Measurements from ENCODE around the gene TIGD3. TPM values are rescaled to one million over a fixed set of nuclear protein-coding genes. Genes with fewer than 3 reads are reported as not detected.

The TIGD3 gene
- total and polyA plus RNA-seq, 2 of the 8 experiments (the other 6 are each of a cell fraction or from before 2014, with no cell fraction given) = 1.1 to 1.3 TPM

- Histone ChIP-seq H2BK20ac (ENCODE audit: low read length) (no peak within 1 kb of the TSS), H3K79me1 (ENCODE audit: low read depth, low read length) (peaks cover 2% of the 10 kb centered on the region; the same call in 1 of the 2 replicates), H3K14ac (ENCODE audit: insufficient read length) (no peak within 1 kb of the TSS), H3K27ac (ENCODE audit: low read depth, low read length) (no peak within 1 kb of the TSS; the same call in 1 of the 2 replicates), H2BK120ac (replicated peaks; ENCODE audit: low read depth, low read length) (no peak within 1 kb of the TSS), H3K36me3 (ENCODE audit: control insufficient read depth in 2 of 4, insufficient read depth in 4 of 4, low read length in 3 of 4) (no peaks in the 10 kb centered on the region), H3K56ac (replicated peaks; ENCODE audit: insufficient read length, low read depth, low read length) (peak within 1 kb of the TSS; percentile 25), H2BK12ac (ENCODE audit: low read depth, low read length) (peak within 1 kb of the TSS; percentile 50; the same call in 1 of the 2 replicates), H4K5ac (ENCODE audit: insufficient read length, low read depth, low read length) (no peak within 1 kb of the TSS), H4K8ac (ENCODE audit: extremely low read depth, insufficient read depth, low read length) (peak within 1 kb of the TSS; percentile 45; the same call in 1 of the 2 replicates), H3K4ac (replicated peaks; ENCODE audit: insufficient read length, low read depth, low read length) (no peak within 1 kb of the TSS), H2AK5ac (ENCODE audit: low read depth, low read length) (no peak within 1 kb of the TSS), H4K91ac (replicated peaks; ENCODE audit: insufficient read length, low read length) (no peak within 1 kb of the TSS), H3K27me3 (replicated peaks in 1 of 4; ENCODE audit: control insufficient read depth in 3 of 4, extremely low read depth in 1 of 4, insufficient read depth in 3 of 4, low read length in 3 of 4) (peaks cover 0 to 15% (median 10%) of the 10 kb centered on the region in 4 experiments; a peak in 5 of 7 replicates), H3K4me3 (ENCODE audit: extremely low read depth in 1 of 4, insufficient read depth in 2 of 4, low read depth in 3 of 4, low read length in 4 of 4) (peak within 1 kb of the TSS; percentile 34 to 84 (median 68)), H3K23me2 (ENCODE audit: low read depth, low read length) (peaks cover 7% of the 10 kb centered on the region; the same call in 1 of the 2 replicates), H2BK5ac (ENCODE audit: low read depth, low read length) (peak within 1 kb of the TSS; percentile 35; the same call in 1 of the 2 replicates), H3K9ac (replicated peaks in 1 of 4; ENCODE audit: extremely low read depth in 1 of 4, low read depth in 3 of 4, low read length in 3 of 4) (peak within 1 kb of the TSS in 3 of 4 experiments; percentile 41 to 65 (median 60); a peak in 5 of 7 replicates), H3K79me2 (ENCODE audit: control insufficient read depth in 1 of 2, insufficient read depth in 2 of 2, low read length in 2 of 2) (peaks cover 0 to 15% of the 10 kb centered on the region in 2 experiments; a peak in 2 of 4 replicates), H2BK15ac (ENCODE audit: low read length) (0 out of 2 replicates have a peak within 1 kb of the TSS, but pooled peaks have one; percentile 65), H3K18ac (ENCODE audit: extremely low read depth, low read length) (peak within 1 kb of the TSS; percentile 48), H3K4me2 (ENCODE audit: insufficient read depth in 1 of 2, low read depth in 2 of 2, low read length in 2 of 2) (peak within 1 kb of the TSS; percentile 78 to 79), H3K4me1 (replicated peaks in 1 of 4; ENCODE audit: control insufficient read depth in 3 of 4, insufficient read depth in 4 of 4, low read length in 3 of 4) (peaks cover 0 to 15% (median 11%) of the 10 kb centered on the region in 4 experiments; a peak in 6 of 7 replicates), H4K20me1 (replicated peaks in 1 of 2; ENCODE audit: control insufficient read depth in 1 of 2, insufficient read depth in 2 of 2, low read length in 2 of 2) (peaks cover under 1 to 13% of the 10 kb centered on the region in 2 experiments), H3K9me3 (ENCODE audit: insufficient read depth in 2 of 2, low read depth in 1 of 2, low read length in 1 of 2) (no peaks in the 10 kb centered on the region), H2AFZ (ENCODE audit: low read length) (no peak within 1 kb of the TSS), H3K23ac (ENCODE audit: insufficient read length) (no peak within 1 kb of the TSS)
- FAIRE-seq = no peak
- ChIA-PET CTCF (ENCODE audit: partially characterized antibody) (interaction anchor here (0.6 to 52.8 kb wide), 23 partner anchors 17 to 466 kb away, joined by 3 to 1179 read pairs (median 4); partner anchors contain the start of gene DPF2), POLR2A (ENCODE audit: partially characterized antibody) (interaction anchor here (0.5 to 14.1 kb wide), 18 partner anchors 12 to 1504 kb away, joined by 3 to 208 read pairs (median 3); partner anchors contain the start of genes DPF2, FAU, MRPL49 and POLA2)
- WGBS, 2 experiments (ENCODE audit: extremely low coverage in 1 of 2, insufficient coverage in 1 of 2, insufficient read length in 1 of 2, insufficient replicate concordance in 2 of 2, low coverage in 1 of 2, low lambda C conversion rate in 2 of 2, missing lambda C conversion rate in 1 of 2) = 3% methylated on average over 18 of the region's 74 CpGs; no CpG with 5 or more reads in 1 of the 2 experiments
- peak in 1 of 2 experiments; percentile 87 for DNase-seq (ENCODE audit: low read depth in 1 of 2, low spot score in 2 of 2)
- no peak for TF ChIP-seq ZNF274 (IDR thresholded peaks at IDR 0.05; ENCODE audit: borderline replicate concordance, extremely low read depth, low read length)
- no peak for TF ChIP-seq SIRT6 (IDR thresholded peaks at IDR 0.05; ENCODE audit: low read length)
- no peak for TF ChIP-seq HDAC6 (IDR thresholded peaks at IDR 0.05; ENCODE audit: low read depth, low read length)
- TF ChIP-seq HDAC2 (IDR thresholded peaks at IDR 0.05; ENCODE audit: borderline replicate concordance in 1 of 2, low read depth in 2 of 2, low read length in 2 of 2) = 0 out of 4 replicates have a peak, but pooled peaks of 1 of the 2 experiments have one; percentile 9
- no peak for TF ChIP-seq ASH2L (IDR thresholded peaks at IDR 0.05; ENCODE audit: low read length)
- TF ChIP-seq TAF1 (IDR thresholded peaks at IDR 0.05; ENCODE audit: low read depth, low read length) = peak; percentile 57
- 0 out of 2 replicates have a peak, but pooled peaks have one; percentile 46 for TF ChIP-seq FOSL1 (IDR thresholded peaks at IDR 0.05; ENCODE audit: insufficient read depth, low read depth, low read length)
- peak; percentile 35; the same call in 1 of the 2 replicates for TF ChIP-seq BACH1 (IDR thresholded peaks at IDR 0.05; ENCODE audit: low read length)
- TF ChIP-seq RBBP5 (IDR thresholded peaks at IDR 0.05; ENCODE audit: borderline replicate concordance, low read depth, low read length) = no peak
- peak; percentile 77 for TF ChIP-seq POLR2AphosphoS5 (IDR thresholded peaks at IDR 0.05; ENCODE audit: low read depth, low read length)
- TF ChIP-seq KDM4A (IDR thresholded peaks at IDR 0.05; ENCODE audit: low read depth, low read length, severe bottlenecking) = peak; percentile 19
Observed at GRCh38 chr11:65314501-65315203, 39.9 kb upstream of the TIGD3 start, which contains the start of gene CDC42EP2. TSS of gene CDC42EP2 (plus strand) at chr11:65314866. CDS start at chr11:65320899, 6,033 bp downstream.

Measured in H1 (cell line).